OCI-LY1 (cell line): Measurements from ENCODE around the gene CACNA1C.

Source experiments
- H2AFZ ChIP-seq: fragments of 200-600 bp; sonication (generic), shearing (Covaris generic); 2 replicates; pipeline ENCODE4 v1.6.0; 2014; ENCODE audit warnings: antibody characterized with exemption, mild to moderate bottlenecking, low read length
- H3F3A ChIP-seq: fragments of 200-600 bp; sonication (generic), shearing (Covaris generic); 2 replicates; pipeline ENCODE4 v1.6.0; 2014; ENCODE audit warnings: mild to moderate bottlenecking, antibody characterized with exemption, low read length, moderate library complexity; ENCODE audit not compliant: insufficient read depth
- H3K27ac ChIP-seq: fragments of 200-600 bp; sonication (generic); 2 replicates; pipeline ENCODE4 v1.5.1; 2014; ENCODE audit warnings: low read length, mixed run types, mild to moderate bottlenecking, low read depth; ENCODE audit not compliant: poor library complexity, severe bottlenecking
- H3K27me3 ChIP-seq: fragments of 200-600 bp; sonication (generic); 2 replicates; pipeline ENCODE4 v1.6.0; 2014; ENCODE audit warnings: antibody characterized with exemption, mild to moderate bottlenecking, low read length, moderate library complexity; ENCODE audit not compliant: insufficient read depth
- H3K36me3 ChIP-seq: fragments of 200-600 bp; sonication (generic); 2 replicates; pipeline ENCODE4 v1.6.1; 2014; ENCODE audit warnings: mild to moderate bottlenecking, antibody characterized with exemption, low read length, moderate library complexity, mixed read lengths; ENCODE audit not compliant: insufficient read depth
- H3K4me1 ChIP-seq: fragments of 200-600 bp; sonication (generic); 2 replicates; pipeline ENCODE4 v1.5.1; 2014; ENCODE audit warnings: mild to moderate bottlenecking, low read length, moderate library complexity; ENCODE audit not compliant: insufficient read depth, severe bottlenecking
- H3K4me2 ChIP-seq: fragments of 200-600 bp; sonication (generic), shearing (Covaris generic); 2 replicates; pipeline ENCODE4 v1.6.1; 2014; ENCODE audit warnings: low read length
- H3K4me3 ChIP-seq: fragments of 200-600 bp; sonication (generic); 2 replicates; pipeline ENCODE4 v1.5.1; 2014; ENCODE audit warnings: low read length, low read depth, mild to moderate bottlenecking, mixed read lengths; ENCODE audit not compliant: poor library complexity, severe bottlenecking
- H3K79me2 ChIP-seq: fragments of 200-600 bp; shearing (Covaris generic); 2 replicates; pipeline ENCODE4 v1.6.1; 2016; ENCODE audit warnings: mixed run types, low read length, mixed read lengths; ENCODE audit not compliant: insufficient read depth
- H3K9ac ChIP-seq: fragments of 200-600 bp; sonication (generic), shearing (Covaris generic); 2 replicates; pipeline ENCODE4 v1.6.1; 2014; ENCODE audit warnings: mild to moderate bottlenecking, low read length, mixed read lengths
- H3K9me2 ChIP-seq: fragments of 200-600 bp; sonication (generic), shearing (Covaris generic); 2 replicates; pipeline ENCODE4 v1.6.1; 2014; ENCODE audit warnings: low read depth, mild to moderate bottlenecking, low read length, mixed read lengths
- H3K9me3 ChIP-seq: fragments of 200-600 bp; shearing (Covaris generic); 2 replicates; pipeline ENCODE4 v1.6.1; 2014; ENCODE audit warnings: low read length, mixed read lengths
- H4K20me1 ChIP-seq: fragments of 200-600 bp; sonication (generic), shearing (Covaris generic); 2 replicates; pipeline ENCODE4 v1.6.0; 2016; ENCODE audit warnings: mild to moderate bottlenecking, low read length; ENCODE audit not compliant: insufficient read depth
- CTCF ChIP-seq: fragments of 200-600 bp; sonication (generic), shearing (Covaris generic); IDR thresholded peaks from 2 replicates; pipeline ENCODE4 v1.5.1; 2017; ENCODE audit warnings: mild to moderate bottlenecking, antibody characterized with exemption, low read length, moderate library complexity, mixed read lengths
- EZH2 ChIP-seq: fragments of 200-600 bp; sonication (generic), shearing (Covaris generic); IDR thresholded peaks from 2 replicates; pipeline ENCODE4 v1.8.0; 2017; ENCODE audit warnings: borderline replicate concordance, mixed run types, mild to moderate bottlenecking, antibody characterized with exemption, low read length, moderate library complexity, mixed read lengths

The CACNA1C gene

GRCh38 chr12:2309647-2310046 is 256.9 kb downstream of the CACNA1C start:
- no peaks in the 10 kb centered on the region for H4K20me1 ChIP-seq
- H3K79me2 ChIP-seq, result no peaks in the 10 kb centered on the region
- no peaks in the 10 kb centered on the region for H3K9me2 ChIP-seq
- peaks cover 14% of the 10 kb centered on the region for H3K4me1 ChIP-seq
- no peaks in the 10 kb centered on the region; the same call in 1 of the 2 replicates for H3K27me3 ChIP-seq
- H3K36me3 ChIP-seq, result peaks cover 5% of the 10 kb centered on the region; the same call in 1 of the 2 replicates
- peaks cover 8% of the 10 kb centered on the region for H3K9me3 ChIP-seq
- no peak overlapping the region for H3K4me2 ChIP-seq
- TF ChIP-seq EZH2 (no peak), CTCF (no peak)
- no peak overlapping the region for H3K4me3 ChIP-seq
- no peak overlapping the region for H2AFZ ChIP-seq
- H3K9ac ChIP-seq, result no peak overlapping the region
- H3K27ac ChIP-seq, result no peak overlapping the region
- H3F3A ChIP-seq, result no peaks in the 10 kb centered on the region

- H3K9me2 ChIP-seq, result no peaks in the 10 kb centered on the region
- no peak overlapping the region for H3K27ac ChIP-seq
- no peaks in the 10 kb centered on the region for H3K79me2 ChIP-seq
- TF ChIP-seq CTCF (no peak), EZH2 (no peak)
- H2AFZ ChIP-seq, result no peak overlapping the region
- H4K20me1 ChIP-seq, result no peaks in the 10 kb centered on the region
- H3K9me3 ChIP-seq, result peaks cover 10% of the 10 kb centered on the region
- no peaks in the 10 kb centered on the region for H3F3A ChIP-seq
- H3K4me3 ChIP-seq, result no peak overlapping the region
- H3K27me3 ChIP-seq, result no peaks in the 10 kb centered on the region; the same call in 1 of the 2 replicates
- peaks cover 5% of the 10 kb centered on the region; the same call in 1 of the 2 replicates for H3K36me3 ChIP-seq
- H3K4me2 ChIP-seq, result no peak overlapping the region
- H3K9ac ChIP-seq, result no peak overlapping the region
- H3K4me1 ChIP-seq, result peaks cover 10% of the 10 kb centered on the region
Measured at GRCh38 chr12:2311020-2311778, 258.4 kb downstream of the CACNA1C start.

GRCh38 chr12:2312175-2312574 is 259.4 kb downstream of the CACNA1C start:
- Histone ChIP-seq H3K79me2 (no peaks in the 10 kb centered on the region), H3K27ac (no peak overlapping the region), H3K4me3 (no peak overlapping the region), H3K9me2 (no peaks in the 10 kb centered on the region), H3K4me1 (peaks cover under 1% of the 10 kb centered on the region), H3K9ac (no peak overlapping the region), H3K27me3 (no peaks in the 10 kb centered on the region; the same call in 1 of the 2 replicates), H3K36me3 (peaks cover 5% of the 10 kb centered on the region; the same call in 1 of the 2 replicates), H3F3A (no peaks in the 10 kb centered on the region), H3K4me2 (no peak overlapping the region), H4K20me1 (no peaks in the 10 kb centered on the region), H2AFZ (no peak overlapping the region), H3K9me3 (peaks cover 10% of the 10 kb centered on the region)
- TF ChIP-seq CTCF (no peak), EZH2 (no peak)
